DMS53 treated with DMSO at 0.1 percent for 48 hours (cell line): ENCODE results near the gene ELF1.
"Not testable (repeated sequence)": the region's sequence is repeated elsewhere in the genome, so short reads cannot be mapped to it uniquely, and the experiment has no call there.

Experiments used
- DNase-seq: peaks from one replicate; lab custom pipeline; 2025; ENCODE audit not compliant: unreplicated experiment; lab: John Stamatoyannopoulos, UW

Gene ELF1

DNA sequence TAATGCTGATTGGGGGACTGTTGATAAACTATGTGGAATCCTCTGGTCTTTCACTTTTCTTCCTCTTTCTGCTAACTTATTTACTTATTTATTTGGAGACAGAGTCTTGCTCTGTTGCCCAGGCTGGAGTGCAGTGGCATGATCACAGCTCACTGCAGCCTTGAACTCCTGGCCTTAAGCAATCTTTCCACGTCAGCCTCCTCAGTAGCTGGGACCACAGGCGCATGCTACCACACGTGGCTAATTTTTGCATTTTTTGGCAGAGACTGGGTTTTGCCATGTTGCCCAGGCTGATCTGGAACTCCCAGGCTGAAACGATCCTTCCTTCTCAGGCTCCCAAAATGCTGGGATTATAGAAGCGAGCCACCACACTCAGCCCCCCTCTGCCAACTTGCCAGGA is 77.5 kb downstream of the ELF1 start:
- no peak for DNase-seq

DNA sequence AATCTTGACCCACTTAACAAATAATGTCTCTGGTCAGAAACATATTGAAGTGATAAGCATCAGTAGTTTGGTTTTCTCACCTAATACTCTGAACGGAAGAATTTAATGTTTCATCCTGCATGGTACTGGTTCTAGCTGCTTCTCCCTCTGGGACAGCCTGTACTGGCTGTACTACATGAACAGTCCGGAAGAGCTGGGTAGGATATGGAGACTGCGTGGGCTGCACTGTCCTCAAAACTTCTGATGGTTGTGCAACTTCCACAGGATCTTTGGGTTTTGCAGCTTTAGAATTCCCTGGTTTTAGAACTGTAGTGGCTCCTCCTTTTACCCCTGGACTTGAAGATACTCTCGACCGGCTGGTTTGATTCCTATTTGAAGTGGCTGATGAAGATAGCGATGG is 78.3 kb downstream of the ELF1 start:
- DNase-seq = no peak

DNA sequence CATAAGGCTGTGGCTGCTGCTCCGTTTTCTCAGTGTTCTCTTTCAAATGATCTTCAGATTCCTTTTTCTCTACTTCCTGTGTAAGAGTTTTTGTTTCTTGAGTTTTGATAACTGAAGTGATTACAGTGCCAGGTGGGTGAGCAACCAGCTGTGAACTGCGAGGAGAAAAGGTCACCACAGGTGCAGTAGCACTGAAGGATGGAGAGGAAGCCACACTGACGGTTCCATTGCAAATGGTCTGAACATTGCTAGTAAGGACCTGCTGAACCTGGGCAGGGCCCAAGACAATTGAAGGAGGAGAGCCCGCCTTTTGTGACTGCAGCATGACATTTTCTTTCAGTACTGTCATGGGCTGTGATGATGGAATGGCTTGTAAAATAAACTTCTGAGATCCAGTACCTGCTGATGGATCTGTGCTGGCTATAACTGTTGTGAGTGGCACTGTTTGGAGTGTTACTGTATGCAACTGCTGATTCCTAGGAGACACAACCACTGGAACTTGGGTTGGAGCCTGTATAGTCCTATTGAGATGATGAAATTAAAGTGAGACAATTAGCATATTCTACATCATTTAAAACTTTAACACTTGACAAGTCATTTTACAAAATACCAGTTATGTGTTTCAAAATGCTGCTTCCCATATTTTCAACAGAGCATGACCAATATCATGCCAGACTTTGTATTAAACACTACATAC is 85.5 kb downstream of the ELF1 start:
- DNase-seq = no peak

DNA sequence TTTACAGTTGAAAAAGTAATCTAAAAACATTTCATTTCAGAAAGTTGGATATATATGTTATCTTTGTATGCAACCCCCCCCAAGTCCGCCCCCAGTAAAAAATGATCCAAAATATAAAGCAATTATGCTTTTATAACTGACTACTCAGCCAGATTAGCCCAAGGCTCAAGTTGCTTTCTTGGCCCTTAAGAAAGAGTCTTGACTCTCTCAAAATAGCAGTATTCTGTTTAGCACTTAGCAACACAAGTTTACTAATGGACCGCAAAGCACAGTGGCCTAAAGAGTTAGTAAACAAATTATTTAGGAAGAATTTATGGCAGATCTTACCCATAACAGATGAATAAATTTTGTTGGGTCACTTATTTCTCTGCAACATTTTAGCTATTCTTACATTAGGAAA is 86.9 kb downstream of the ELF1 start:
- DNase-seq = no peak

DNA sequence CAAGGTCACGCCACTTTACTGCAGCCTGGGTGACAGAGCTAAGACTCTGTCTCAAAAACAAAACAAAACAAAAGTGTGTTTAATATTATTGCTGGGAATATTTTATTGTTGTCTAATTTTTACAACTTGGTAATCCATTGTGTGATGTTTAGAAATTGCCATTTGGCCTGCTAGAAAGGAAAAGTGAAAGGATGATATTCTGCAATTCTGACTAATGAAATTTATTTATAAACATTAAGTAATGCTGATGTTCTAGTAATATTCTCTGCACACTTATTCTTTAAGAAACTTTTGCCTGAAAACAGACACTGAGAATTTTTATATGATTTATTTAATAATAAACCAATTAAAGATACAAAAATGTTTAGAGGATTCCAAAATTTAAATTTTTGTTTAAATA is 87.4 kb downstream of the ELF1 start:
- no peak for DNase-seq

DNA sequence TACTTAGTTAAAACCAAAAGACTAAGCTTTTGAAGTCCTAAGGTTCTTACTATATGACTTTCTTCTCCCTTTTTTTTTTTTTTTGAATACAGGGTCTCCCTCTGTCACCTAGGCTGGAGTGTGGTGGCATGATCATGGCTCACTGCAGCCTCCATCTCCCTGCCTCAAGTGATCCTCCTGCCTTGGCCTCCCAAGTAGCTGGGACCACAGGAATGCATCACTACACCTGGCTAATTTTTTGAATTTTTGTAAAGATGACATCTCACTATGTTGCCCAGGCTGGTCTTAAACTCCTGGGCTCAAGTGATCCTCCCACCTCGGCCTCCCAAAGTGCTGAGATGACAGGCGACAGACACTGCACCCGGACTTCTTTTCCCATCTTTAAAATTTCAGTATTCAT is 89.2 kb downstream of the ELF1 start:
- not testable (repeated sequence) for DNase-seq

DNA sequence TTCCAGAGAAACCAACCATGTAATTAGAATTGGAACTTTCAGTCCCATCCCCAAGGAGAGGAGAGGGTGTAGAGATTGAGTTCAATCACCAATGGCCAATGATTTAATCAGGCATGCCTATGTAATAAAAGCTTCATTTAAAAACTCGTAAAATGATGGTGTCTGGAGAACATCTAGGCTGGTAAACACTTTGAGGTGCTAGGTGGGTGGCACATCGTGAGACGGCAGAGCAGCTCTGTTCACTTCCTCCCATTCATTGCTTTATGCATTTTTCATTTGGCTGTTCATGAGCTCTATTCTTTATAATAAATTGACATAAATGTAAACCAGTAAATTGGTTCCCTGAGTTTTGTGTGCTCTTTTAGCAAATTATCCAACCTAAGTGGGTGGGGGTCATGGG is 90.1 kb downstream of the ELF1 start:
- DNase-seq = no peak

GRCh38 chr13:40927929-40928328 is 91.2 kb downstream of the ELF1 start:
- DNase-seq = no peak

DNA sequence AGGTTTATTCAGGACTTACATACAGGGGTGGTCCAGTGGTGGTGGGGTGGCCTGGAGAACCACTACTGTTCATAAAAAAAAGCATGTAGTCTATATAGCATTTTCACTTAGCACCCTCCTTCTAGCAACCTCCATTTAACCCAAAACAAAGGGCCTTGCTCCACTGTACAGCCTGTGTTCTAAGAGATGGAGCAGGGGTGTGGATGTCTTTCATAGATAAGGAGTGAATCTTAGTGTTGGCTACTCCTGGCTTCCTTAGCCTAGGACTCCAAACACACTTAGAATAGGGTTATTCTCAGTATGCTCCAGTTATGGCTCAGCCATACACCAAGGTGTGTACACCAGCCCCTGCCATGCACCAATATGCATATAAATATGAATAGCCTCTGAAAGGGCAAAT is 95.2 kb downstream of the ELF1 start:
- no peak for DNase-seq

GRCh38 chr13:40922437-40923040 is 96.6 kb downstream of the ELF1 start:
- DNase-seq = no peak

DNA sequence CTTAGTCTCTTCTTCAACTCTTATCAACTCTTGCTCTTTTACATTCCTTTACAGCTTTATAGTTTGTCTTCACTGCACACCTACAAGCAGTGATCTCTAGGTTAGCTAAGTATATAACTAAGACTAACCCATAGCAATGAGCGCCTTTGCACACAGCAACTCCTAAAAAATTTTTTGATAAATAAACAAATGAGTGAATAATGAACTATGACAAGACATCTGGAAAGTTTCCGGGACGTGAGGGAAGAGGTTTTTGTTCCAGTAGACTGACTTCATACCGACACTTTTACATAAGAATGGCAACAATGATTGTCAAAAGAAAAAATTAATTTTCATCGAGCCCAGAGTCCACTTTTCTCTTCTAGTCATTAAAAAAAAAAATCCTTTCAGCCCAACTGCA is 98.3 kb downstream of the ELF1 start:
- no peak for DNase-seq

DNA sequence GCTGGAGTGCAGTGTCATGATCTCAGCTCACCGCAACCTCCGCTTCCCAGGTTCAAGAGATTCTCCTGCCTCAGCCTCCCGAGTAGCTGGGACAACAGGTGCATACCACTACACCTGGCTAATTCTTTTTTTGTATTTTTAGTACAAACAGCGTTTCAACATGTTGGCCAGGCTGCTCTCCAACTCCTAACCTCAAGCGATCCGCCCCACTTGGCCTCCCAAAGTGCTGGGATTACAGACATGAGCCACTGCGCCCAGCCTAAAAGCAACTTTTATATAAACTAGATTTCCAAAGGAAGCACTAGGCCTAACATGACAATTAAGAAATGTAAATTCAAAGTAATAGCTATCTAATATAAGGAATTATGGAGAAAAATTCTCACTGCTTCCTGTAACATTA is 99.2 kb downstream of the ELF1 start:
- DNase-seq = not testable (repeated sequence)

GRCh38 chr13:40916207-40916998 is 102.7 kb downstream of the ELF1 start:
- no peak for DNase-seq

DNA sequence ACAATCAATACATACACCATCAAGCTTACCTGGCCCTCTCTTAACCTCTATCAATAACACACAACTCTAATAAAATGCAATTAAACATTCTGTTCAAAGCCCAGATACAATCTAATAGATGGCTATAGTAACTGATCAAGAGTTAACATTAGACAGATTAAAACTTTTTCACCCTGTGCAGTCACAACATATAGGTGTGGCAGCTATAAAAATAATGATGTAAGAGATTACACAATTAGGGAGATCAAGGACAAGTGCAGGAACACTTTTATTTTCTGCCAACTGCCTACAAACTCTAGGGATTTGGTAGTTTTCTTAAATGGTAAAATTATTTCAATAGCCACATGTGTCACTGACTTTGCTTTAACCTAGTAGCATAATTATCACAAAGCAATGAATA is 104.3 kb downstream of the ELF1 start:
- DNase-seq = not testable (repeated sequence)

DNA sequence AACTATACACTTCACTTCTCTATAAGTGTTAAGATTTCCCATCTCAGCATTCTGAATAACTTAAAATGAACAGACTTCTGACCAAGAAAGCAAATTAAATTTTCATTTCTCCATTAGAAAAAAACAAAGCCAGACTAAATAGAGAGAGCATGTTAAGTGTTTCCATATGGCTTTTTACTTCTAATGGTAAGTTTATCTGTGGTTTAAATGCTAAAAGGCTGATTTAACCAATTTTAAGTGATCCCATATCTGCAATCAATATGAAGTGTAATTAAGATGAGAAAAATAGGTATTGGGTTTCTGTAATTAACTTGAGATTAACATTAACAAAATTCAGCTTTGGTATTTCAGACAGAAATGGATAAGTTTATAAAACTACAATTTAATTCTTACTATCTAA is 107.8 kb downstream of the ELF1 start:
- DNase-seq = no peak

- DNase-seq = no peak
Observed at GRCh38 chr13:40910324-40911050, 108.6 kb downstream of the ELF1 start.

GRCh38 chr13:40909541-40910200 is 109.4 kb downstream of the ELF1 start:
- DNase-seq = not testable (repeated sequence)

DNA sequence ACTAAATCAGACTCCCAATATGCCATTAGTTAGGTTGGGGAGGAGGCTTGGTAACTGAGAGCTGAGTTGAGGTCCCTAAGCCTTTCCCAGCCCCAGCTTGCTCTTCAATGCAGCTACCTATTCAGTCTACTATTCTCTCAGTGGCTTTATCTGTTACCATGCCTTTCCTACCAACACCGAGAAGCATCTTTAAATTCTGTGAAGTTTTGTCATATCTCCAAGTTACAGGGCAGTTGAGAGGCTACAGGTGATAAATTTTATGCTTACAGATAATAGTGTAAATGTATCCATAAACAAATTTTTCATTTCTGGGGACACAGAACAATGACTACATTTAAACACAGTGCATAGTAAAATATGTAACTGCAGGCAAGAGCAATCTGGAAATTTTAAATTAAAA is 110.6 kb downstream of the ELF1 start:
- no peak for DNase-seq

DNA sequence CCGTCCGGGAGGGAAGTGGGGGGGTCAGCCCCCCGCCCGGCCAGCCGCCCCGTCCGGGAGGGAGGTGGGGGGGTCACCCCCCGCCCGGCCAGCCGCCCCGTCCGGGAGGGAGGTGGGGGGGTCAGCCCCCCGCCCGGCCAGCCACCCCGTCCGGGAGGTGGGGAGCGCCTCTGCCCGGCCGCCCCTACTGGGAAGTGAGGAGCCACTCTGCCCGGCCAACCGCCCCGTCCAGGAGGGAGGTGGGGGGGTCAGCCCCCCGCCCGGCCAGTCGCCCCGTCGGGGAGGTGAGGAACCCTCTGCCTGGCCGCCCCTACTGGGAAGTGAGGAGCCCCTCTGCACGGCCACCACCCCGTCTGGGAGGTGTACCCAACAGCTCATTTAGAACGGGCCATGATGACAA is 118.1 kb downstream of the ELF1 start:
- DNase-seq = not testable (repeated sequence)

GRCh38 chr13:40900568-40900967 is 118.5 kb downstream of the ELF1 start:
- DNase-seq = not testable (repeated sequence)

DNA sequence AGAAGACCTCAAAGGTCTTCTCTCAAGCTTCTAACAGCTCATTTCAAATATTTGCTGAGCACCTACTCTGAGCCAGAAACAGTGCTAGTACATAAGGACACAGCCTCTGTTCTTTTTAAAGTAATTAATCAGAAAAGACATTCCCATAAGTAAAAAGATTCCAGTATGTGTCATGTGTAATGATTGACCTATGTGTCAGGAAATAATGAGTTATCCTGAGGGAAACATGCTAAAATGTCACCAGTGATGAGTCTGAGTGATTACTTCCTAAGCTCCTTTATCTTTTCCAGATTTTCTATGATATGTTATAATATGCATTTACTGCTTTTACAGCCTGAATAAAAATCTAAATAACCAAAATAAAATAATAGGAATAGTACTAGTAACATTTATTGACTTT is 122.1 kb downstream of the ELF1 start:
- no peak for DNase-seq
